WERI-Rb-1 (cell line): ENCODE measurements around the gene TGOLN2.
"Not testable (repeated sequence)": the region's sequence is repeated elsewhere in the genome, so short reads cannot be mapped to it uniquely, and the experiment has no call there.

Experiments used
- DNase-seq: peaks from one replicate; pipeline ENCODE4 v3.0.0-alpha.2; 2020
- H3K27ac ChIP-seq: fragments of 250-450 bp; sonication (Bioruptor Pico); 2 replicates; pipeline ENCODE4 v1.5.1; 2020; ENCODE audit warnings: mild to moderate bottlenecking, moderate library complexity
- H3K27me3 ChIP-seq: fragments of 250-450 bp; sonication (Bioruptor Pico); 2 replicates; pipeline ENCODE4 v1.5.1; 2021; ENCODE audit warnings: mild to moderate bottlenecking, low read depth, moderate library complexity; ENCODE audit not compliant: insufficient read depth, severe bottlenecking
- H3K36me3 ChIP-seq: fragments of 250-450 bp; sonication (Bioruptor Pico); 2 replicates; pipeline ENCODE4 v1.5.1; 2020; ENCODE audit warnings: mild to moderate bottlenecking, moderate library complexity
- H3K4me3 ChIP-seq: 2 replicates; pipeline ENCODE4 v1.5.1; 2011; ENCODE audit warnings: low read depth, mild to moderate bottlenecking, control low read depth, low read length
- H3K9me3 ChIP-seq: fragments of 250-450 bp; sonication (Bioruptor Pico); 2 replicates; pipeline ENCODE4 v1.5.1; 2021; ENCODE audit warnings: mild to moderate bottlenecking, moderate library complexity; ENCODE audit not compliant: severe bottlenecking
- CTCF ChIP-seq: IDR thresholded peaks from 2 replicates; pipeline ENCODE4 v1.5.1; 2011; ENCODE audit warnings: low read depth, mild to moderate bottlenecking, control low read depth, inconsistent platforms, low read length

Gene TGOLN2

GRCh38 chr2:85329181-85329651 is 1.4 kb upstream of the TGOLN2 start:
- H3K4me3 ChIP-seq: no peak overlapping the region
- DNase-seq: no peak
- TF ChIP-seq CTCF: no peak
- H3K9me3 ChIP-seq: no peaks in the 10 kb centered on the region
- no peak overlapping the region for H3K27ac ChIP-seq
- no peaks in the 10 kb centered on the region for H3K27me3 ChIP-seq
- H3K36me3 ChIP-seq: peaks cover 28% of the 10 kb centered on the region

- TF ChIP-seq CTCF: no peak
- H3K4me3 ChIP-seq: peak overlapping the region; percentile 80
- DNase-seq: peak; percentile 22
- H3K27ac ChIP-seq: peak overlapping the region; percentile 99
- H3K36me3 ChIP-seq: peaks cover 47% of the 10 kb centered on the region
- no peaks in the 10 kb centered on the region for H3K27me3 ChIP-seq
- H3K9me3 ChIP-seq: no peaks in the 10 kb centered on the region
Observed at GRCh38 chr2:85327160-85327821, 498 bp downstream of the TGOLN2 start.

GRCh38 chr2:85326406-85327159 is 1.2 kb downstream of the TGOLN2 start:
- H3K36me3 ChIP-seq: peaks cover 53% of the 10 kb centered on the region
- no peak for DNase-seq
- no peak overlapping the region for H3K27ac ChIP-seq
- no peak for TF ChIP-seq CTCF
- no peaks in the 10 kb centered on the region for H3K9me3 ChIP-seq
- H3K4me3 ChIP-seq: peak overlapping the region; percentile 80
- H3K27me3 ChIP-seq: no peaks in the 10 kb centered on the region

GRCh38 chr2:85325466-85325811 is 2.4 kb downstream of the TGOLN2 start:
- DNase-seq: no peak
- Histone ChIP-seq H3K27ac (no peak overlapping the region), H3K9me3 (no peaks in the 10 kb centered on the region), H3K36me3 (peaks cover 64% of the 10 kb centered on the region), H3K4me3 (no peak overlapping the region), H3K27me3 (no peaks in the 10 kb centered on the region)
- TF ChIP-seq CTCF: no peak

- Histone ChIP-seq H3K36me3 (peaks cover 70% of the 10 kb centered on the region), H3K27me3 (no peaks in the 10 kb centered on the region), H3K27ac (no peak overlapping the region), H3K4me3 (no peak overlapping the region), H3K9me3 (no peaks in the 10 kb centered on the region)
- no peak for TF ChIP-seq CTCF
- DNase-seq: no peak
Observed at GRCh38 chr2:85324639-85325465, 2.9 kb downstream of the TGOLN2 start.

DNA sequence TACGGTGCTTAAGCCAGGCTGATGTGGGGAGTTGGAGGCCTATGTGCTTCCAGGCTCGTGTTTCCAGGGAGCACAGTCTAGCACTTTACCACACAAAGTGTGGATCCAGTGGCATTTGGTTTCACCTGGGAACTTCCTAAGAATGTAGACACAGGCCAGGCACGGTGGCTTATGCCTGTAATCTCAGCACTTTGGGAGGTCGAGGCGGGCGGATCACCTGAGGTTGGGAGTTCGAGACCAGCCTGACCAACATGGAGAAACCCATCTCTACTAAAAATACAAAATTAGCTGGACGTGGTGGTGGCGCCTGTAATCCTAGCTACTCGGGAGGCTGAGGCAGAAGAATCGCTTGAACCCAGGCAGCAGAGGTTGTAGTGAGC is 3.8 kb downstream of the TGOLN2 start:
- H3K4me3 ChIP-seq, H3K27me3 ChIP-seq, H3K27ac ChIP-seq, DNase-seq, H3K9me3 ChIP-seq: not testable (repeated sequence)
- peaks cover 75% of the 10 kb centered on the region for H3K36me3 ChIP-seq
